ENCODE data around the gene ORAI3. TPM values are rescaled to one million over a fixed set of nuclear protein-coding genes. Genes with fewer than 3 reads are reported as not detected.

ORAI3 gene
- total RNA-seq, 1 donor: 35.6 TPM

GRCh38 chr16:30987581-30988190 lies 38.8 kb downstream of the ORAI3 start:
- H3K4me3 ChIP-seq (ENCODE audit: low read depth, low read length): no peak overlapping the region
- no peak for TF ChIP-seq CTCF (IDR thresholded peaks at IDR 0.05; ENCODE audit: insufficient read depth, low read length)
- DNase-seq (ENCODE audit: low read depth): no peak

GRCh38 chr16:30989469-30990047 lies 40.7 kb downstream of the ORAI3 start:
- DNase-seq (ENCODE audit: low read depth): no peak
- TF ChIP-seq CTCF (IDR thresholded peaks at IDR 0.05; ENCODE audit: insufficient read depth, low read length): no peak
- no peak overlapping the region for H3K4me3 ChIP-seq (ENCODE audit: low read depth, low read length)

GRCh38 chr16:30990105-30990504 lies 41.2 kb downstream of the ORAI3 start:
- no peak for DNase-seq (ENCODE audit: low read depth)
- no peak overlapping the region for H3K4me3 ChIP-seq (ENCODE audit: low read depth, low read length)
- TF ChIP-seq CTCF (IDR thresholded peaks at IDR 0.05; ENCODE audit: insufficient read depth, low read length): no peak

GRCh38 chr16:30991052-30991451 lies 42.2 kb downstream of the ORAI3 start:
- no peak for DNase-seq (ENCODE audit: low read depth)
- no peak overlapping the region for H3K4me3 ChIP-seq (ENCODE audit: low read depth, low read length)
- TF ChIP-seq CTCF (IDR thresholded peaks at IDR 0.05; ENCODE audit: insufficient read depth, low read length): no peak

- no peak for DNase-seq (ENCODE audit: low read depth)
- TF ChIP-seq CTCF (IDR thresholded peaks at IDR 0.05; ENCODE audit: insufficient read depth, low read length): no peak
- no peak overlapping the region for H3K4me3 ChIP-seq (ENCODE audit: low read depth, low read length)
Measured at GRCh38 chr16:30992276-30992780, 43.5 kb downstream of the ORAI3 start.

- no peak for DNase-seq (ENCODE audit: low read depth)
- no peak for TF ChIP-seq CTCF (IDR thresholded peaks at IDR 0.05; ENCODE audit: insufficient read depth, low read length)
- no peak overlapping the region for H3K4me3 ChIP-seq (ENCODE audit: low read depth, low read length)
Measured at GRCh38 chr16:30992931-30993816, 44.3 kb downstream of the ORAI3 start.

All from fibroblast of the aortic adventitia (primary cell).